IPS DF 19.7 (cell line): ENCODE data around the gene PHETA1.

Experiments
- DNase-seq: peaks from one replicate; pipeline ENCODE4 v3.0.0-alpha.2; 2013; ENCODE audit warnings: low read depth, low spot score

Gene PHETA1

GRCh38 chr12:111322336-111323250 is 46.3 kb downstream of the PHETA1 start:
- no peak for DNase-seq

GRCh38 chr12:111321317-111321716 is 47.6 kb downstream of the PHETA1 start:
- DNase-seq, result no peak

- DNase-seq, result no peak
Measured at GRCh38 chr12:111320258-111321050, 48.4 kb downstream of the PHETA1 start.

GRCh38 chr12:111319600-111320257 is 49.2 kb downstream of the PHETA1 start:
- DNase-seq, result no peak

- DNase-seq, result no peak
Measured at GRCh38 chr12:111318450-111318849, 50.4 kb downstream of the PHETA1 start.

- DNase-seq, result no peak
Measured at GRCh38 chr12:111316671-111317070, 52.2 kb downstream of the PHETA1 start.

- DNase-seq, result no peak
Measured at GRCh38 chr12:111314953-111315539, 53.8 kb downstream of the PHETA1 start.

GRCh38 chr12:111313833-111314259 is 55.0 kb downstream of the PHETA1 start:
- DNase-seq, result peak; percentile 78

- DNase-seq, result no peak
Measured at GRCh38 chr12:111312708-111313107, 56.2 kb downstream of the PHETA1 start.

GRCh38 chr12:111312016-111312415 is 56.9 kb downstream of the PHETA1 start:
- DNase-seq, result no peak

- no peak for DNase-seq
Measured at GRCh38 chr12:111311011-111311410, 57.9 kb downstream of the PHETA1 start.
